MG63 (cell line): Measurements from ENCODE around the gene NRP2. TPM values are rescaled to one million over a fixed set of nuclear protein-coding genes. Genes with fewer than 3 reads are reported as not detected.

Source experiments
- DNase-seq: peaks from one replicate; pipeline ENCODE4 v3.0.0-alpha.2; 2020
- H3K27me3 ChIP-seq: fragments of 250-450 bp; sonication (Bioruptor Pico); 2 replicates; pipeline ENCODE4 v1.5.1; 2020; ENCODE audit warnings: mild to moderate bottlenecking, moderate library complexity
- H3K36me3 ChIP-seq: fragments of 250-450 bp; sonication (Bioruptor Pico); 2 replicates; pipeline ENCODE4 v1.5.1; 2020; ENCODE audit warnings: mild to moderate bottlenecking, moderate library complexity
- H3K4me3 ChIP-seq: fragments of 250-450 bp; sonication (Bioruptor Pico); 2 replicates; pipeline ENCODE4 v1.5.1; 2020; ENCODE audit warnings: mild to moderate bottlenecking, moderate library complexity
- H3K9me3 ChIP-seq: fragments of 250-450 bp; sonication (Bioruptor Pico); 2 replicates; pipeline ENCODE4 v1.5.1; 2020; ENCODE audit warnings: mild to moderate bottlenecking, moderate library complexity
- total RNA-seq: library from RNA; depleted of rRNA; stranded (reverse); fragments of >200 nt; shearing (Covaris generic); gene quantifications from 2 replicates; pipeline ENCODE4 v1.2.3, GENCODE V29; 2014; ENCODE audit warnings: low replicate concordance

The NRP2 gene
- total RNA-seq, 1 experiment from 2014 or later: 3.5 TPM

GRCh38 chr2:205696927-205697441 lies 14.7 kb downstream of the NRP2 start:
- H3K4me3 ChIP-seq: no peak overlapping the region
- no peak for DNase-seq

GRCh38 chr2:205698286-205699268 lies 16.3 kb downstream of the NRP2 start:
- Histone ChIP-seq H3K36me3 (no peaks in the 10 kb centered on the region), H3K4me3 (no peak overlapping the region), H3K9me3 (no peaks in the 10 kb centered on the region), H3K27me3 (no peaks in the 10 kb centered on the region)
- no peak for DNase-seq

More at GRCh38 chr2:205696927-205697441, 14.7 kb downstream of the NRP2 start:
- Histone ChIP-seq H3K9me3 (no peaks in the 10 kb centered on the region), H3K36me3 (no peaks in the 10 kb centered on the region), H3K27me3 (no peaks in the 10 kb centered on the region)

- Histone ChIP-seq H3K4me3 (no peak overlapping the region), H3K36me3 (no peaks in the 10 kb centered on the region)
Observed at GRCh38 chr2:205699515-205700289, 17.4 kb downstream of the NRP2 start.

GRCh38 chr2:205700331-205701132 lies 18.2 kb downstream of the NRP2 start:
- no peaks in the 10 kb centered on the region for H3K27me3 ChIP-seq
- H3K9me3 ChIP-seq: no peaks in the 10 kb centered on the region
- H3K36me3 ChIP-seq: no peaks in the 10 kb centered on the region
- DNase-seq: peak; percentile 61
- H3K4me3 ChIP-seq: no peak overlapping the region

More at GRCh38 chr2:205699515-205700289, 17.4 kb downstream of the NRP2 start:
- Histone ChIP-seq H3K27me3 (no peaks in the 10 kb centered on the region), H3K9me3 (no peaks in the 10 kb centered on the region)
- no peak for DNase-seq

- no peak for DNase-seq
- Histone ChIP-seq H3K9me3 (no peaks in the 10 kb centered on the region), H3K36me3 (no peaks in the 10 kb centered on the region), H3K4me3 (no peak overlapping the region), H3K27me3 (no peaks in the 10 kb centered on the region)
Observed at GRCh38 chr2:205701509-205701908, 19.2 kb downstream of the NRP2 start.

- Histone ChIP-seq H3K9me3 (no peaks in the 10 kb centered on the region), H3K36me3 (no peaks in the 10 kb centered on the region), H3K4me3 (no peak overlapping the region), H3K27me3 (no peaks in the 10 kb centered on the region)
- no peak for DNase-seq
Observed at GRCh38 chr2:205702576-205702975, 20.3 kb downstream of the NRP2 start.

- Histone ChIP-seq H3K27me3 (no peaks in the 10 kb centered on the region), H3K4me3 (no peak overlapping the region), H3K36me3 (no peaks in the 10 kb centered on the region), H3K9me3 (no peaks in the 10 kb centered on the region)
- no peak for DNase-seq
Observed at GRCh38 chr2:205703471-205704126, 21.3 kb downstream of the NRP2 start.

- DNase-seq: no peak
- no peaks in the 10 kb centered on the region for H3K27me3 ChIP-seq
- H3K4me3 ChIP-seq: no peak overlapping the region
- no peaks in the 10 kb centered on the region for H3K9me3 ChIP-seq
- no peaks in the 10 kb centered on the region for H3K36me3 ChIP-seq
Observed at GRCh38 chr2:205704127-205704741, 21.9 kb downstream of the NRP2 start.

- DNase-seq: no peak
- H3K9me3 ChIP-seq: no peaks in the 10 kb centered on the region
- H3K27me3 ChIP-seq: no peaks in the 10 kb centered on the region
- H3K36me3 ChIP-seq: no peaks in the 10 kb centered on the region
- no peak overlapping the region for H3K4me3 ChIP-seq
Observed at GRCh38 chr2:205705511-205706349, 23.4 kb downstream of the NRP2 start.

GRCh38 chr2:205706769-205707381 lies 24.6 kb downstream of the NRP2 start:
- H3K9me3 ChIP-seq: no peaks in the 10 kb centered on the region
- H3K36me3 ChIP-seq: no peaks in the 10 kb centered on the region
- no peak overlapping the region for H3K4me3 ChIP-seq
- DNase-seq: peak; percentile 76
- no peaks in the 10 kb centered on the region for H3K27me3 ChIP-seq

GRCh38 chr2:205708231-205708631 lies 25.9 kb downstream of the NRP2 start:
- Histone ChIP-seq H3K27me3 (no peaks in the 10 kb centered on the region), H3K9me3 (no peaks in the 10 kb centered on the region), H3K4me3 (no peak overlapping the region), H3K36me3 (no peaks in the 10 kb centered on the region)
- peak; percentile 48 for DNase-seq

GRCh38 chr2:205709319-205709718 lies 27.0 kb downstream of the NRP2 start:
- no peak for DNase-seq
- H3K27me3 ChIP-seq: no peaks in the 10 kb centered on the region

GRCh38 chr2:205712508-205712907 lies 30.2 kb downstream of the NRP2 start:
- Histone ChIP-seq H3K4me3 (no peak overlapping the region), H3K27me3 (no peaks in the 10 kb centered on the region), H3K36me3 (no peaks in the 10 kb centered on the region), H3K9me3 (no peaks in the 10 kb centered on the region)
- no peak for DNase-seq

More at GRCh38 chr2:205709319-205709718, 27.0 kb downstream of the NRP2 start:
- Histone ChIP-seq H3K36me3 (no peaks in the 10 kb centered on the region), H3K9me3 (no peaks in the 10 kb centered on the region), H3K4me3 (no peak overlapping the region)

- Histone ChIP-seq H3K27me3 (no peaks in the 10 kb centered on the region), H3K4me3 (no peak overlapping the region)
- DNase-seq: no peak
Observed at GRCh38 chr2:205713086-205713485, 30.8 kb downstream of the NRP2 start.

More at GRCh38 chr2:205713086-205713485, 30.8 kb downstream of the NRP2 start:
- H3K9me3 ChIP-seq: no peaks in the 10 kb centered on the region
- H3K36me3 ChIP-seq: no peaks in the 10 kb centered on the region
